Tibial nerve (tissue), 4 donors: ENCODE data around the gene NFIA.

ENCODE experiments used
- EP300 ChIP-seq, 2 donors: sonication (generic); formaldehyde crosslinking; IDR thresholded peaks; one replicate each; pipeline ENCODE4 v1.6.1; 2017; ENCODE audit warnings: antibody characterized with exemption in 2 of 2, mild to moderate bottlenecking in 1 of 2
- POLR2A ChIP-seq, 2 donors: fragments of 450-650 bp; IDR thresholded peaks; one replicate each; pipeline ENCODE4 v1.6.1; 2017; ENCODE audit warnings: antibody characterized with exemption in 2 of 2, mild to moderate bottlenecking in 2 of 2, moderate library complexity in 2 of 2
- TF ChIP-seq, protein P1 (sequence below), 5 experiments: fragments of 200-600 bp in 3 of 5; fragments of 450-650 bp in 2 of 5; sonication (generic) in 3 of 5; IDR thresholded peaks; one replicate each; pipeline ENCODE4 v1.5.1; 2016 to 2019; ENCODE audit warnings: antibody characterized with exemption in 5 of 5, mild to moderate bottlenecking in 3 of 5, moderate library complexity in 2 of 5

DNA sequence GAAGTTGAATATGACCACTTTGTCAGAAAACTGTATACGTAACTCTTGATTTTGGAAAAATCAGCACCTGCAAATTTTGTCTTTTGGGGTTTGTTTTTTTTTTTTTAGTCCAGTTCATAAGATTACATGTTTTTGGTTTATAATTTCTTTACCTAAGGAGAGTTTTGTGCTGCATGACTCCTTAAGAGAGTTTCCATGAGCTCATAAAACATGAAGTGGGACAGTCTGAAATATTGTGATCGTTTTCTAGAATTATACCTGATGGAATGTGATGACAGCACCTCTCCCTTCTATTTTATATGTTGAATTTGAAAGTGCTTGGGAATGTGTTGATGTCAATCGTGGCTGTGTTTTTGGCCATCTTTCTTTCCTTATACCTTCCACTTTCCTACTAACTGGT lies 158.5 kb downstream of the NFIA start:
- TF ChIP-seq, protein P1, sequence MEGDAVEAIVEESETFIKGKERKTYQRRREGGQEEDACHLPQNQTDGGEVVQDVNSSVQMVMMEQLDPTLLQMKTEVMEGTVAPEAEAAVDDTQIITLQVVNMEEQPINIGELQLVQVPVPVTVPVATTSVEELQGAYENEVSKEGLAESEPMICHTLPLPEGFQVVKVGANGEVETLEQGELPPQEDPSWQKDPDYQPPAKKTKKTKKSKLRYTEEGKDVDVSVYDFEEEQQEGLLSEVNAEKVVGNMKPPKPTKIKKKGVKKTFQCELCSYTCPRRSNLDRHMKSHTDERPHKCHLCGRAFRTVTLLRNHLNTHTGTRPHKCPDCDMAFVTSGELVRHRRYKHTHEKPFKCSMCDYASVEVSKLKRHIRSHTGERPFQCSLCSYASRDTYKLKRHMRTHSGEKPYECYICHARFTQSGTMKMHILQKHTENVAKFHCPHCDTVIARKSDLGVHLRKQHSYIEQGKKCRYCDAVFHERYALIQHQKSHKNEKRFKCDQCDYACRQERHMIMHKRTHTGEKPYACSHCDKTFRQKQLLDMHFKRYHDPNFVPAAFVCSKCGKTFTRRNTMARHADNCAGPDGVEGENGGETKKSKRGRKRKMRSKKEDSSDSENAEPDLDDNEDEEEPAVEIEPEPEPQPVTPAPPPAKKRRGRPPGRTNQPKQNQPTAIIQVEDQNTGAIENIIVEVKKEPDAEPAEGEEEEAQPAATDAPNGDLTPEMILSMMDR (IDR thresholded peaks at IDR 0.05): no peak
- TF ChIP-seq EP300 (IDR thresholded peaks at IDR 0.05) (no peak), POLR2A (IDR thresholded peaks at IDR 0.05) (no peak)
